NCI-H146 treated with DMSO at 0.1 percent for 48 hours (cell line): ENCODE results near the gene PI4K2B.
"Not testable (repeated sequence)": the region's sequence is repeated elsewhere in the genome, so short reads cannot be mapped to it uniquely, and the experiment has no call there.

ENCODE experiments used
- DNase-seq: peaks from one replicate; lab custom pipeline; 2025; ENCODE audit not compliant: unreplicated experiment; lab: John Stamatoyannopoulos, UW

Gene PI4K2B

GRCh38 chr4:25303578-25303977 lies 69.7 kb downstream of the PI4K2B start:
- no peak for DNase-seq

DNA sequence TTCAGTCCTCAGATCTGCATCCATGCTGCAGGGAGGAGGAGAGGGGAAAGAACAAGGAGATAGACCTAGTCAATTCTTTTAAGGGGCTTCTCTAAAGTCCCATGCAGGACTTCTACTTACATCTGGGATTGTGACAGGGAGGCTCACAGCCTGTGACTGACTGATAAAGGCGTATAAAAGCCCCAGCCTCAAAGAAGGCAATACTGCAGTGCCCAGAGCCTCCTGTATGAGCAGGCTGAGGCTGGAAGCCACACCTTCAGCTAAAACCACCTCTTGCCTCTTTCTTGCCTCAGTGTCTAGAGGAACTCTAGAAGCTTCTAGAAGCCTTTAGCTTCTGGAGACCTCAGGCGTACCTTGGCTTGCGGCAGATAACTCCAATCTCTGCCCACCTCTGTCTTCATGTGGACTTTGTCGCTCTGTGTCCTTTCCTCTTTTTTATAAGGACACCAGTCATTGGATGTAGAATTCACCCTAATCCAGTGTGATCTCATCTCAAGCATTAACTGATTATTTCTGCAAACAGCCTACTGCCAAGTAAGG lies 72.8 kb downstream of the PI4K2B start:
- no peak for DNase-seq

GRCh38 chr4:25307596-25307995 lies 73.8 kb downstream of the PI4K2B start:
- DNase-seq = no peak

- no peak for DNase-seq
Observed at GRCh38 chr4:25308306-25308705, 74.5 kb downstream of the PI4K2B start.

DNA sequence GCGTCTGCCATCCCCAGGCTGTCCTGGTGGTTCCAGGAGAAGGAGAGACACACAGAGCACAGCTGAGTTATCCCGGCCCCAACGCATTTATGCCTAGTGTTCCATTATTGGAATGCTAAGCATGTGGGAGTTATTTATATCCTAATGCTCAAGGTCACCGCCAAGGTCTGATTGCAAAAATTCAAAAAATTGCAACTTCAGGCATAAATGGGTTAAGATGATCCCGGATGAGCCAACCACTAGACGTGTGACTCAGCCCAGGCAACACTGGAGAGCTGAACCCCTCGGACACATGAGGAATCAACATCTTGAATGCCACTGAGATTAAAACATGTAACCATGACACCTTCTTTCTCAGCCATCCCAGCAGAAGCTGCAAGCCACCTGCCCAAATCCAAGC lies 74.9 kb downstream of the PI4K2B start:
- no peak for DNase-seq

- DNase-seq = no peak
Observed at GRCh38 chr4:25310066-25310802, 76.4 kb downstream of the PI4K2B start.

GRCh38 chr4:25310803-25311166 lies 77.0 kb downstream of the PI4K2B start:
- no peak for DNase-seq

DNA sequence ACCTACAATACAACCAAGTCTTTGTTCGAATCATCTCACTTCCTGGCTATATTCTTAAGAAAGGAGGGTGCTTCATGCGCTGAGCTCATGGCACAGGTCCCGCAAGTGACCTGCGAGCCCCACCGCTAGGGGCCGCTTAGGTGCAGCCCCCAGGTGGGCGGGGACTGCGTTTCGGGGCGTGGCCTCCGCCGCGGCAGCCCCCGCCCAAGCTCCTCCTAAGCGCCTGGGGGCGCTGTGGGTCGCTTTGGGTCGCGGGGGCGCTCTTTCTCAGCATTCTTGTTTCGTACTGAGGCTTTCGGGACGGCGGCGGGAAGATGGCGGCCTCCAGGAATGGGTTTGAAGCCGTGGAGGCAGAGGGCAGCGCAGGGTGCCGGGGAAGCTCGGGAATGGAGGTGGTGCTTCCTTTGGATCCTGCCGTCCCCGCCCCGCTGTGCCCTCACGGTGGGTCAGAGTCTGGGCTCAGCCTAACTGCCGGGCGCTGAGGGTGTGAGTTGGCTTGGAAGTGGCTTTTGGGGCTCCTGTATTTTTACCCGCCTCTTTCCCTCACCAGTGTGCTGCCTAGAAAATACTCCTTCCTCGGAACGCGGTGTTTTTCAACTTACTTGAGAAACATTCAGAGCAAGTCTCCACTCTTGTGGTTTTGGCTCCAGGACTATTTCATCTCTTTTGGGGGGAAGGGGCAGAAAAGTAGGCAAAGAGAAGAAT lies 78.8 kb downstream of the PI4K2B start, which contains the start of gene ZCCHC4:
Gene ZCCHC4, plus strand, starts transcription at position 279 of the 705 bp plus-strand sequence. Its CDS starts 36 bp downstream, at position 315.
- DNase-seq = peak; percentile 72

DNA sequence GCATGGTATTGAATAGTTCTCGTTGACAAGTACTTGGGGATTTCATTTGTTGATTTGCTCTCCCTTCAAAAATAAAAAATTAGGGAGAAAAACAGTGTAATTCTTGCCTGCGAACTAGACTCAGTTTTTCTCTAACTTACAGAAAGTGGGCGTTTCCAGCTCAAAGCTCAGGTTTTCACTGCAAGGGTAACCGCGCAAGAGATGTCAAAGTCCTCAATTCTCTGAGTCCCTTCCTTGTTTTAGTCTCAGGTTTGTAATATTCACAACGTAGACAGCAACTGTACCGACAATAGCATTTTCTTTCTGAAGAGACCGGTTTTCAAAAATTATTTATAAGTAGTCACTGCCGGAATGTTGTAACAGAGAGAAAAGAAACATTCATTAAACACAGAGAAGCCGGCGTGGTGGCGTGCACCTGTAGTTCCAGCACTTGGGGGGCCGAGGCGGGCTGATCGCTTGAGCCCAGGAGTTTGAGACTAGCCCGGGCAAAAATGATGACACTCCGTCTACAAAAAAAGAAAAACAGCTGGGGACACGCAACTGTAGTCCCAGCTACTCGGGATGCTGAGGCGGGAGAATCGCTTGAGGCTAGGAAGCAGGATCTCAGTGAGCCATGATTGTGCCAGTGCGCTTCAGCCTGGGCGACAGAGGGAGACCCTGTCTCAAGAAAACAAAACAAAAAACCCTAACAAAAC lies 79.5 kb downstream of the PI4K2B start:
- DNase-seq = no peak

DNA sequence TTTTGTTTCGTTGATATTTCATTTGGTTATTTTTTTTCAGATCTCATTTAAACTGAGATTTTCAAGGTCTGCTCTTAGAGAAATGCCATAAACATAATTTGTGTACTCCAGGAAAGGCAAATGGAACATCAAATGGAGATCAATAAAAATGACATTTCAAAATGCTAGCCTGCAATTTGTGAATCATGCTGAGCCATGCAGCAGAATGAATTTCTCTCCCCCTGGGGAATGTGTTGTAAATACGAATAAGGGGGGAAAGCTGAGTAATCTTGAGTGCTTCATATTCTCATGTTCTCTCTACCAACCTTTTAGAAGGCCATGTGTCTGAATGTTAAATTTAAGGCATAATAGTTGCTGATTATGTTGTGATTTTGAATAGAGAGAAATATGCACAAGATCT lies 86.5 kb downstream of the PI4K2B start:
- DNase-seq = no peak

DNA sequence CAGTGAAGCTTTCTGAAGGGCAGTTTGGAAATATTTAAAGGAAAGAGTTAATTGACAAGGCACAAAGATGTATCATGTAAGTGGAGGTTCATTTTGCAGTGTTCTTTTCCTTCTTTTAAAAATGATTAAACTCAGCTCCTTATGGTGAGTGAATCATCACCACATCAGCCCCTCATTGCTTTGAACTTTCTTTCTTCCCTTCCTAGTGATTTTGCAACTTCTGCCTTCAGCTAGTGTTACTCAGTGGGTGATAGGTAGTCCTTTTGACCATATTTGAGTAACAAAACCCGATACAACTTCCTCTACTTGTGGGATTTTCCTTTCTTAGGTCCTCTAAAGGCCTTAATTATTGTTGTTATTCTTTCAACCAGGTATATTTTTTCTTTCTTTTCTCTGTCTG lies 86.9 kb downstream of the PI4K2B start:
- no peak for DNase-seq

DNA sequence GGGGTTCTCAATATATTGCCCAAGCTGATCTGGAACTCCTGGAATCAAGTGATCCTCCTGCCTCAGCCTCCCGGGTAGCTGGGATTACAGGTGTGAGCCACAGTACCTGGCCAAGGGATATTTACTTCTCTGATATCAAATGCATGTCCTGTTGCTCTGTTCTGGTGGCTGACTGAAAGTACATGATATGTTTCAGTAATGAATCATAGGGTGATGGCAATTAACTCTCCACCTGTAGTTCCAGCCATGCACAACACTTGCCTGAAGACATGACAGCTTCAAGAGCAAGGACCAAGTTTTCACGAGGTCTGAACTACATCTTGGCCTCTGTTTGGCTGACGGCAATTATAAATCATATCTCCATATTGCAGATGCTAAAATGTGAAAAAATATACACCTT lies 87.9 kb downstream of the PI4K2B start:
- no peak for DNase-seq

- not testable (repeated sequence) for DNase-seq
Observed at GRCh38 chr4:25328463-25328862, 94.6 kb downstream of the PI4K2B start.
